KBM-7 (cell line): ENCODE data around the gene NR2C2AP.

Experiments used
- DNase-seq: peaks from one replicate; pipeline ENCODE4 v3.0.0-alpha.2; 2015
- in situ Hi-C: fragments of 300-500 bp; cut with MboI; formaldehyde crosslinking; loops from 2 replicates; pipeline ENCODE4 v1.14.3; 2020; ENCODE audit warnings: low sequenced_read_pairs, low pct_unique_long_range_greater_than_20kb, mixed read lengths

NR2C2AP gene

DNA sequence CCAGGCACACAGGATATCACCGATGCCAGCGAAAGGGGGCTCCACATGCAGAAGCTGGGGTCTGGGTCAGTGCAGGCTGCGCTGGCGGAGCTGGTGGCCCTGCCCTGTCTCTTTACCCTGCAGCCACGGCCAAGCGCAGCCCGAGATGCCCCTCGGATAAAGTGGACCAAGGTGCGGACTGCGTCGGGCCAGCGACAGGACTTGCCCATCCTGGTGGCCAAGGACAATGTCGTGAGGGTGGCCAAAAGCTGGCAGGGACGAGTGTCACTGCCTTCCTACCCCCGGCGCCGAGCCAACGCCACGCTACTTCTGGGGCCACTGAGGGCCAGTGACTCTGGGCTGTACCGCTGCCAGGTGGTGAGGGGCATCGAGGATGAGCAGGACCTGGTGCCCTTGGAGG lies 15.7 kb upstream of the NR2C2AP start:
- in situ Hi-C loops, result no loop called here
- no peak for DNase-seq

DNA sequence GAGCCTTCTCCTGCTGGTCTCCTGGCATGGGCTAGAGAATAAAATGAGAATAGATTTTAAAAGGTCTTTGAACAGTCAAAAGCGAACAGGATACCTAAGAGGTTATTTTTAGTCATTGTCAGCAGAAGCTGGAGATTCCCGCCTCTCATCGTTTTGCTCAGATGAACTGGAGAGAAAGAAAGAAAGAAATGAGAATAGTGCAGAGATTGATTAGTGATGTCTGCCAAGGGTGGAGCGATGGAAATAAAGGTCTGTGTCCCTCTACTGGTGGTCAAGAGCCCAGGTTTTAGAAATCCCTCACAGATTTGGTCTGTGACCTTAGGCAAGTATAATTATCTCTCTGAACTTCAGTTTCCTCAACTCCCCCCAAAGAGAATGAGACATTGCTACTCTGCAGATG lies 13.9 kb upstream of the NR2C2AP start:
- in situ Hi-C loops, result no loop called here
- peak; percentile 34 for DNase-seq

DNA sequence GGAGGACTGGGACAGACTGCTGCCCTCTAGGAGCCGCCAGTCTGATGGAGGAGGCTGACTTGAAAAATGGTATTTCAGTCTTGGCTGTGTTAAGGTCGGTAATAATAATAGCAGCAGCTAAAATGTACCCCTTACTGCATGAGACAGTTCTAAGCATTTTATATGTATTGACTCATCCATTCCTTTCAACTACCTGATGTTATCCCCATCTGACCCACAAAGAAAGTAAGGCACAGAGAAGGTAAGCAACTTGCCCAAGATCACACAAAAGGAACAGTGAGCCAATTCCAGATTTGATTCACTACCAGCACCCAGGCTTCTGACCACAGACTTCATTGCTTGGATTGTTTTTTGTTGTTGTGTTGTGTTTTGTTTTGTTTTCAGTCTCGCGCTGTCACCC lies 12.6 kb upstream of the NR2C2AP start:
- in situ Hi-C loops, result no loop called here
- no peak for DNase-seq

DNA sequence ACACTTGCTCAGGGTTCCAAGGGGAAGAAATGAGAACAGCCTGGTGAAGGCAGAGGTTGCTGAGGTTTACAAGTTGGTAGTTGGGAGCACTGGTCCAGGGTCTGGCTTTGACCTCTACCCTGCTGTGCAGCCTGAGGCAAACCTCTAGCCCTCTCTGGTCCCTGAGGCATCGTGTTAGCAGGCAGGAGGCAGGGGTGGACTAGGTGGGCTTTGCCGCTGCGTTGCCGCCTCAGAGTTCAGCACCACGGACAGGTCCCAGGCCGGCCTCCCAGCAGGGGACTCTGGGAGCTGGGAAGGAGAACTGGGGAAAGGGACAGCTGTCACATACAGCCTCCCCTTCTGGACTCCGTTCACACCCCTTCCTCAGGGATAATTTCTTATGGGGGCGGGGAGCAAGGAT lies 11.7 kb upstream of the NR2C2AP start:
- in situ Hi-C loops, result no loop called here
- peak; percentile 68 for DNase-seq

DNA sequence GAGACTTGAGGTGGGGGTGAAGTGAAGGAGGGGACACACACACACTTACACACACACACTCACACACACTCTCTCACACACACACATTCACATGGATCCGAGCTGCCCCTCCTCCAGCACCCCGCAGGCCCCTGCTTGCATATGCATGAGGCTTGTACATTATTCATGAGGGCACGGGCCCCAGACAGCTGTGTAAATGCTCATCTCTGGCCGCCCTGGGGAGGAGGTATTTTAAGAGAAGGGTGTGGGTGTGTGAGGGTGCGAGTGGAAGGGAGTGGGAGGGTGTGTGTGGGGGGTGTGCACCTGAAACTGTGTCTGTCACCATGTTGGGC lies 10.9 kb upstream of the NR2C2AP start:
- in situ Hi-C loops, result no loop called here

DNA sequence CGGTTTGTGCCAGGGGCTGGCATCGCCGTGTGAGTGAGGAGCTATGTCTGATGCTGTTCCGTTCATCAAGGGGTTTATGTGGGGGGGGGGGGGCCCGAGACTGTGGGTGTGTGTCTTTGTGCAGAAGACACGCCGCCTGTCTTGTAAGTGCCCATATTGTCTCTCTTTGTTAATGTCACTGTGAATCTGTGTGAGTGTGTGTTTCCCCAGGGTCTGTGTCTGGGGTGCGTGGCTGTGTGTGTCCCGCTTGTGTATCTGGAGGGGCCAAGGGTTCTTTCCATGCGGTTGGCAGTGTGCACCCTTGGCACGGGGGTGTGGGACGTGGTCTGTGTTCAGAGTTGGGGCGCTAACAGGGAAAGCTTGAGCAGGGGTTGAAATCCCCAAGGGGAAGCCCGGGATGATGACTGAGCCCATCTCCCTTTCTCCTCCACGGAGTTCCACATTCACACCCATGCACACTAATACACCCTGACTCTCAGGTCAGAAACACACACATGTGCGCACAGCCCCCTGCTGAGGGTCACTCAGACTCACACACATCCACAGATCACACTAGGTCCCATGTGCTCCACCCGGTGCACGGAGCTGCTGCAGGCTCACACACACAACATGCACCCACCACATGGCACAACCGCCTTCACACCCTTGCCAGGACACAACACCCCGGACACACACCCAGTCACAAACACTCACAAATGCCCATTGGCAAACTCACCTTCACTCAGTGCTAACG lies 10.4 kb upstream of the NR2C2AP start:
- DNase-seq, result no peak
- in situ Hi-C loops, result no loop called here

More for the DNA sequence above, 10.9 kb upstream of the NR2C2AP start:
- no peak for DNase-seq

DNA sequence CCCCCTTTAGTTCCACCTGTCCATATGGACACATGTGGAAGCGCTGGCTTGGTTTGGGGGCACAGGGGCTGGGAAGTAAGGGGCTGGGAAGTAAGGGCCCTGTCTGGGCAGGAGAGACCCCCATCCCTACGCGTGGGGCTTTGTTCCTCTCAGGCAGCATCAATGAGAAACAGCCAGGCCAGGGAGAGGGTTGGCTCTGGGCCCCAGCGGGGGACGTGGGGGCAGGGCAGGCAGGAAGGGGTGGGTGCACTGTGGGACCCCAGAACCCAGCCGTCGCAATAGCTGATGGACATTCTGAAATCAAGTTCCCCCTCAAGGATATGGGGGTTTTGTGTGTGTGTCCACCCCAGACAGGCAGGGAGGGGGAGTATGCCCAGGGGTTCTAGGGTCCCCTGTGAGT lies 9.7 kb upstream of the NR2C2AP start:
- in situ Hi-C loops, result no loop called here
- DNase-seq, result no peak

DNA sequence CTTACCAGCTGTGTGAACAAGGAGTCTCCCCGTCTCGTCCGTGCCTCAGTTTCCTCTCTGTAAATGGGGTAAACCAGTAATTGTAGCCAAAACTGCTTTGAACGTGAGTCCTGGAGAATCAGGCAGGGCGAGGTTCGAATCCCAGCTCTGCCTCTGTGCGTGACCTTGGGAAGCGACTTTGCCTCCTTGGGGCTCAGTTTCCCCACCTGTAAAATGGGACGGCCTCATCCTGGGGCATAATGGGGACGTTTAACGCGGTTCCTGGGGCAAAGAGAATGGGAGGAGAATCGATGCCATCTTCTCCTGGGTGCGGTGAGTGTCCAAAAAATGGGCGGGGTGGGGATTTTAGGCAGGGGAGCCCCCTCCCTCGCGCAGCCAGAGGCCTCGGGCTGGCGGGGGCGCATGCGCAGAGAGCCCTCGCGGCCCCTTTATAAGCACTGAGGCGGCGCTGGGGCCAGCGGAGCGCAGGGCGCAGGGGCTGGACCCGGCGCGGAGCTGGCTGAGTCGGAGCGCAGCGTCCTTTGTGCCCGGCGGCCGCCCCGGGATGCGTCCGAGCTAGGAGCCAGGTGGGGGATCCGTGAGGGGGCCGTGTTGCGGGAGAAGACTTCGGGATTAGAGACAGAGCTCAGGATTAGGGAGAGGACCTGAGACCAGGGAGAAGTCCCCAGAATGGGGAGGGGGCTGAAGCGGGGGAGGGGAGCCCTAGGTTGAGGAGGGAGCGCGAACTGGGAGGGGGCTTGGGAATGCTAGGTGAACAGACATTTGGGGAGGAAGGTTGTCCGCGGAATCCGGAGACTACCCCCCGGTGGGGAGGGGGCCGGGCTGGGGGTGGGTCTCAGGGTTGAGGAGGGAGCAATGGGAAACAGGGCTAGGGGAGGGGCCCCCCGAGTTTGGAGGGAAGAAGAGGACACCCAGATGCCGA lies 8.5 kb upstream of the NR2C2AP start, which contains the start of gene NCAN:
NCAN (plus strand) TSS at position 460 of the 922 bp plus-strand sequence. CDS start 4,996 bp downstream, outside the sequence.
- in situ Hi-C loops, result no loop called here
- DNase-seq, result no peak

DNA sequence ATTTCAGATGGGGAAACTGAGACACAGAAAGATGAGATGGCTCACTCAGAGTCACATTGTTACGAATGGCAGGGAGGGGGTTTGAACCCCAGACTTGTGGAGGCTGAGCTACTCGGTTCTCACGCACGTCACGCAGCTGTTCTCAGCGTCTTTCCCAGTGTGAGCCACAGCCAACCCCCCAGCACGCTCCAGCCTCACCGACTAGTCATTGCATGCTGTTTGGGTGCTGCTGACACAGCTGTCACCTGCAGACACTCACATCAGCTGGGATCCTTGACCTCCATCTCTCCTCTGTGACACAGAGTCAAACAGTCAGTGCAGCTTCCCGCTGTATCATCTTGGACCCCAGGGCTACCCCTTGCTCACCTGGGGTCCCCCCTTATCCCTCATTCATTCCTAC lies 6.2 kb upstream of the NR2C2AP start:
- in situ Hi-C loops, result no loop called here
- no peak for DNase-seq

DNA sequence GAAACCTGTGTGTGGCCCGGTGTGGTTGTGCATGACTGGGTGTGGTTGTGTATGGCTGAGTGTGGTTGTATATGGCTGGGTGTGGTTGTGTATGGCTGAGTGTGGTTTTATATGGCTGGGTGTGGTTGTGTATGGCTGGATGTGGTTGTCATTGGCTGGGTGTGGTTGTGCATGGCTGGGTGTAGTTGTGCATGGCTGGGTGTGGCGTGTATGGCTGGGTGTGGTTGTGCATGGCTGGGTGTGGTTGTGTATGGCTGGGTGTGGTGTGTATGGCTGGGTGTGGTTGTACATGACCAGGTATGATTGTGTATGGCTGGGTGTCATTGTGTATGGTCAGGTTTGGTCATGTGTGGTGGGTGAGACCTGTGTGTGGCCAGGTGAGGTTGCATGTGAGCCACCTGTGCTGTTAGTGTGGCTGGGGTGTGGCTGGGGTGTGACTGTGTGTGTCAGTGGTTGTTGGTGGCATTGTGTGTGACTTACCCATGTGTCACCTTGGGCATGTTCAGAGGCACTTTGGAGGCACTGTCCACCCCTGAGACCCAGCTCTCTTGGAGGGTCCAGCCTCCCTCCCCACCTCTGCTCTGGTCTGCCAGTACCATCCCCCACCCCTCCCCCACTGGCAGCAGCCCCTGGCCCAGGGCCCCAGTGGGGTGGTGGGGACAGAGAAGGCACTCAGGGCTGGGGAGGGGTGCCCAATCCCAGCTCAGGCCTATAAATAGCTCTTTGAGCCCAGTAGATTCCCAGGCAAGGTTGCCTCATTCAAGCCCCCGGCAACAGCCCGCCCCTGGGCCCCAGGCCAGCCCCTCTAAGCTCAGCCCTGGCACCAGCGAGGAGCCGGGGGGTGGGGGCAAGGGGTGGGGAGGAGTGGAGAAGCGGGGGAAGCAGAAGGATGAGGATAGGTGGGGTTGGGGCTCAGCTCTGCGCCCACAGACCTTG lies 4.7 kb upstream of the NR2C2AP start:
- in situ Hi-C loops, result no loop called here
- DNase-seq, result no peak

DNA sequence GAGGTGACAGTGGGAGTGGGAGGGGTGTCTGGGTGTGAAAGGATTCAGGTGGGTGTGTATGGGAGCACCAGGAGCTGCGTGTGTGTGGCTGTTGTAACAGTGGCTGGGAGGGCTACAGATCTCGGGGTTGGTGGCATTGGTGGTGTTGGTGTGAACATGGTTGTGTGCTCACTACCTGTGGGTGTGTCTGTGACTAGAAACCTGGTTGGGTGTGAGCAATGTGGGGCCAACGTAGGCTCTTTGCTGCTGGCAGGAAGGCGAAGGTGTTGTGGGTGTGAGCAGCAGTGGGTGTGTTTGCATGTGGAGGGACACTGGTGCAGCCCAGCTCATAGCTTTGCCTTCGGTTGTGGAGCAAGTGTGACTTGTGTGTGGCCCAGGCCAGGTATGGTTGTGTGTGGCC lies 3.7 kb upstream of the NR2C2AP start:
- in situ Hi-C loops, result no loop called here
- no peak for DNase-seq

DNA sequence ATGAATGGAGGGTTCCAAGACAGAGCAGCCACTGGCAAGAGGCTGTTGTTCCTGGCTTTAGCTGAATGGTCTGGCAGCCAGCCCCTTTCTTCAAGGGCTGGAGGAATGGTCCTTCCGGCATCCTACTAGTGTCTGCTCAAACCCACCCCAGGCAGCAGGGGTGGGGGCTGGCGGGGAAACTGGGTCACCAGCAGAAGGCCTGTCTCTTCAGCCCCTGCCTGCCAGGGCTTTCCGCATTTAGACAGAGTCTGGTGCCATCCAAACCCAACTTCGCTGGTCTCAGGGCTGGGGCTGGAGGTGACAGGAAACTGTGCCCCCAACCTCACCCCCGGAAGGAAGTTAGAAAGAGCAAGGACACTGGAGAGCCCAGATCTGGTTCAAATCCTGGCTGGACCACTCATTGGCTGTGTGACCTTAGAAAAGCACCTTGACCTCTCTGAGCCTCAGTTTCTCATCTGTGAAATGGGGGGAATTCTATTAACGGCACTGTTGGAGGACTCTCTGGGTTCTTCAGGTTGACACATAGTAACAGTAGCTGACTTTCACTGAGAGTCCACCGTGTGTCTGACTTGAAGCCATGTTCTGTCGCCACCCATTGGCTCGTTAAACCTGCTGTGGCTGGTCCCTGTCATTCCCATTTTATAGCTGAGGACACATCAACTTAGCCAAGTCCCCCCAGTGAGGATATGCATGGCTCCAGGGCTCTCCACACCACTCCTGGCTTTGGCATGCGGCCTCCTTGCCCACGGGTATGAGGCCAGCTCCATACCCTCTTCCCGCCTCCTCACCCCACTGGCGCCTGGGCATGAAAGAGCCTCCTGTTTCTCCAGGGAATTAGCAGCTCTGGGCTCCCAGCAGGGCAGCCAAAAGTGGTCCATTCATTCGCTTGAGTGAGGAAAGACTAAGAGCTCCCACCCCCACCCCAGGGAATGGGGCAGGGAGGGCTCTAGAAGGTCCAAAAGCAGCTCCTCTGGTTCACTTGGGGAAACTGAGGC lies 2.5 kb upstream of the NR2C2AP start:
- in situ Hi-C loops, result no loop called here
- DNase-seq, result no peak

DNA sequence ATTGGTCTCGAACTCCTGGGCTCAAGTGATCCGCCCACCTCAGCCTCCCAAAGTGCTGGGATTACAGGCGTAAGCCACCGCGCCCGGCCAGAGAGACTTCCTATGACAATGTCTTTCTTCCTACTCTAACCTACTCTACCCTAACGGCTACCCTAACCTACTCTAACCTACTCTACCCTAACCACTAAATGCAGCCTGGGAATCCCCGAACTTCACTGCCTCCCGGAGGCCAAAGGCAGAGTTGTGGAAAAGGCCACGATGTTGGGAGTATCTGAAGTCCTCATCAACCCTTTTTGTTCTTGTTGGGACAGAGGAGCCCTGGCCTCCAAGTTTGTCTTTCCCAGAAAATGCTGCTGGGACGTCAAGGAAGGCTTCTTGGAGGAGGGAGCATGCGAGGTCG lies 967 bp upstream of the NR2C2AP start:
- in situ Hi-C loops, result no loop called here
- no peak for DNase-seq

DNA sequence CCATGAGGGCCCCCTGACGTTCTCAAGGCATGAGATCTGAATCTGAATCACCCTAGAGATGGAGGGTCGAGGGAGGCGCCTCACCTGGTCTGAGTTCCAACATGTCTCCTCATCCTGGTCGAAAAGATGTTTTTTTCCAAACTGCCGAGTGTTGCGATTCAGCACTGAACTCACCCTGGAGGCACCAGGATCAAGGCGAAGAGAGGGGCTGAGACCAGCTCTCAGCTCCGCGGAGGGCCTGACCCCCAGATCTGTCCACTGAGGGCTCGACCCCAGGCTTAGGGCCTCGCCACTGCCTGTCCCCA lies 555 bp downstream of the NR2C2AP start:
- no peak for DNase-seq
- in situ Hi-C loops, result no loop called here

DNA sequence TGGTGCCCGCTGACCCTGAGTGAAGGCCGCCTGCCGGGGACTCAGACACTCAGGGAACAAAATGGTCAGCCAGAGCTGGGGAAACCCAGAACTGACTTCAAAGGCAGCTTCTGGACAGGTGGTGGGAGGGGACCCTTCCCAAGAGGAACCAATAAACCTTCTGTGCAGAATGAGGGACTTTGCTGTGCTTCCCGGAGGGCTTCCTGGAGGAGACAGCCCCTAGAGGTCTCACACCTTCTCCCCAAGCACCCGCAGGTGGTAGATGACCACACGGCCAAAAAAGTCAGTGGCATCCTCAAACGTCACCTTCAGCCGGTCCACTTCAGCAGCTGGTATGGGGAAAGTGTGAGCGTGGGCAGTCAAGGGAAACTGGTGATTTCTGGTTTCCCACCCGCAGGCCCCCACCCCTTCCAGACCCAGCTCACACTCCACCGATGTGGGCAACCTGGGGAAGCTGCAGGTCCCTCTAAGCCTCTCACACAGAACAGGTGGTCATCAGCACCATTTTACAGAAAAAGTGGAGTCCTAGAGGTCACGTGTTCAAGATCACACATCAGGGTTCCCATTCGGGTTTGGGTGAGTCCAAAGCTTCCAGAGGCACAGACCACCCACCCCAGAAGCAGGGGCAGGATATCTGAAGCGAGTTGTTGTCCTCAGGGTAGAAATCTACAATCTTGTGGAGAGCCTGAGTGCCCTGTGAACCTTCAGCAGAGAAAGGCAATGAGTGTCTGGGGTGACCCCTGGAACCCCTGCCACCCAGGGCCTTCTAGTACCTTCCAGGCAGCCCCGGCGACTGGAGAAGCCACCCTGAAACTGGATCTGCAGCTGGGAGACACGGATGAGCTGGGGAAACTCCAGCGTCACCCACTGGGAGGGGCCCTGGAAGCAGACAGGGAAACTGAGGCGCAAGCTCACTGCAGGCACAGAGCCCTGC lies 1.2 kb downstream of the NR2C2AP start:
- no peak for DNase-seq
- in situ Hi-C loops, result no loop called here

DNA sequence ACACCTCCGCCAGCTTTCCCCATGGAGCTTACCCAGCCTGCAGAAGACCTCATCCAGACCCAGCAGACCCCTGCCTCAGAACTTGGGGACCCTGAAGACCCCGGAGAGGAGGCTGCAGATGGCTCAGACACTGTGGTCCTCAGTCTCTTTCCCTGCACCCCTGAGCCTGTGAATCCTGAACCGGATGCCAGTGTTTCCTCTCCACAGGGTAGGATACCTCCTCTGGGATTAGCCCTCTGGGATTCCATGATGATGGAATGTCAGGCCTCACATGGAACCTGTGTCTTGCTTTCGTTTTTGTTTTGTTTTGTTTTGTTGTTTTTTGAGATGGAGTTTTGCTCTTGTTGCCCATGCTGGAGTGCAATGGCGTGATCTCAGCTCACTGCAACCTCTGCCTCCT lies 9.3 kb downstream of the NR2C2AP start:
- DNase-seq, result no peak
- in situ Hi-C loops, result no loop called here

DNA sequence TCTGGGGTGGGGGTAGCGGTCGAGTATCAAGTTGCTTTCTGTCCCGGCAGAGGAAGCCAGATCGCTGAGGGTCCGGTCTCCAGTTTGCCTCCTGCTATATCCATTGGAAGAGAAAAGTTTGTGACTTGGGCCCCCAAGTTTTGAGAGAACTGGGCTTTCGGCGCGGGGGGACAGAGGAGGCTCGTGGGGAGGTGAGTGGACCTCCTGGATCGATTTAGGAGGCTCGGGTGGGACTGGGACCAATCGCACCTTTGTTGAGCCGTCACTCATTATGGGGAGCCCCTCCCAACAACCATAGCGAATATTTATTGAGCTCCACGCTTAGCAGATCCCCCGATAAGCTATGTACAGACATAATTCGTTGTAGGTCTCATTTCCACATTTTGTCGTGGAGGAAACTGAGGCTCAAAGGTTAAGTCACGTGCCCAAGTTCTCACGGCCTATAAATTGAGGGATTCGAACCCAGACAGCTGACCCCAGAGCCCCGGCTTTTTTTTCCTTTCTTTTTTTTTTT lies 10.2 kb downstream of the NR2C2AP start:
- in situ Hi-C loops, result no loop called here
- DNase-seq, result no peak
